NCI-H1105 (cell line): ENCODE data around the gene GOLGA2.

Source experiments
- DNase-seq: peaks from one replicate; lab custom pipeline; 2025; lab: John Stamatoyannopoulos, UW

Gene GOLGA2

DNA sequence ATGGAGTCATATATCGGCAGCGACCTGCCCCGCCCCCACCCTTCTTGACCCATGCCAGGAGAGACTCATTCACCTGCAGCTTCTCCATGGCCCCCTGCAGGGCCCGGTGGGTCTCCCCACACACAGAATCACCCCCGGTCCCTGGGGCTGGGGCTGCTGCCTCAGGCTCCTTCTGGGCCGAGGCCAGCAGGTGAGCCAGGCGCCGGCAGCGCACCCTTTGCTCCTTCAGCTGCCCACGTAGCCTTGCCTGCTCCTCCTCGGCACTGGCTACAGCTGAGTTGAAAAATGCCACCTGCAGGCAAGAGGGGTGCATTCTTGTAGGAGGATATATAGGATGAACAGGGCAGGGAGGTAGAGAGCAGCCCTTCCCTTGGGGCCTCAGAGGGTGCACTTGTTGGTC is 17.9 kb downstream of the GOLGA2 start:
- DNase-seq = no peak

DNA sequence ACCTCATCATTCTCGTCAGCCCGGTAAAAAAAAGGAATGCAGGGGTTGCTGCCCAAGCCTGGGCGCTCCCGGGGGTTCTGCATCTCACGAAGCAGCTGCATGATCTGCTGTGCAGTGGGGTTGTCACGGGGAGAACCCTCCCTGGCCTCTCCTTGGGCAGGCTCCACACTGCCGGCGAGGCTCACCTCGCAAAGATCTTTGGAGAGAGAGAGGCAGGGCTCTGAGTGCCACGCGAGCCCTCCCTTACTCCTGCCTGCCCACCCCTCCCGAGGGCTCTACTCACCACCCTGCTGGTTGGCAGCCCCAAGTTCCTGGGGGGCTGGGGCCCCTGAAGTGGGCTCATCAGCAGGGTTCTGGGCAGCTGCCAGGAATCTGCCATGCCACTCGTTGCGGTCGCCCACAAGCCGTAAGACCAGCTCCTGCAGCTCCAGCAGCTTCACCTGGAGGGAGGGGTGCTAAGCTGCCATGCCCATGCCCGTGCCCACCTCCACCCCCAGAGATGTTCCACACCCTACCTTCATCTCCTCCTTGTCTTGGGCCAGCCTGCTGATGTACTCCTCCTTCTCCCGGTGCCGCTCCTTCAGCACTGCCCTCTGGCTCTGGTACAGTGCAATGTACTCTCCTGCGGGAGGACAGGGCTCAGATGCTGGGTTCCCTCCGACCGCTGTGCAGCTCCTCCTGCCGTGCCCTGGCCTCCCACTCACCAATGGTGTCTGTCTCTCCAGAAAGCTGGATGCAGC is 18.6 kb downstream of the GOLGA2 start:
- no peak for DNase-seq

DNA sequence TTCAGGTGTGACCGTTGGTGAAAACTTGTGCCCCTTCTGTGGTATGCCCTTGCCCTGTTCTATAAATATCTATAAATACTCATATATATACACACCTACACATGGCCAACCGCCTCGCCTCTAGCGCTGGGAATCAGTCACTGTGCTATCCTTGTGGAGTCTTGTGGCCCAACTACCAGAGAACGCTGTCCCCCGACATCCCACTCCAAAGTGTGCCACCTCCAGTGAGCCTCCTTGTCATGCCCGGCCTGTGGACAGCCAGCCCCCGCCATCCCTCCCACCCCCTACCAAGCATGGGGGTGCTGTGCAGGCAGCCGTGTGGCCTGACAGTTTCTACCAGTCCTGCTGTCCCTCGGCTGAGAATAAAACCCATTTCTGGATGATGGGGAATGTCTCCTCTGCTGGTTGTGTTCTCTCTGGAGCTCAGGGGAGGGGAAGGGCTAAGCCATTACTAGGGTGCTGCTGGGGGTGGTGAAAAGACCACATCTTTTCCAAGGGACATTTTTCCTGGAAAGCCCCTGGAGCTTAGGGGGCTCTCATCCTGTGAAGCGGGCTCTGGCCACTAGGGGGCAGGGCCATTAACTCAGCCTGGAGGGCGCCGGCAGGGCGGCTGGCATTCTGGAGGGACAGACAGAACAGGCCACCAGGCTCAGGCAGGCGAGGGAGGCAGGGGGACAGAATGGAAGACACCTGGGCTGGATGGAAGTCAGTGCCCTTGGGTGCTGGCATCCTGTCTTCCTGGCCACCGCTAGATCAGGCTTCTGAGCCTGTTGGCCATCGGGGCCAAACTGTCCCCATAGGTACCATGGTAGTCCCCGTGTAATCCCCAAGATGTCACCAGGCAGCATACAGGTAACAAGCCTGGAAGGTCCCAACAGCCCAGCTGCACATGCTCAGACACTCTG is 20.7 kb downstream of the GOLGA2 start:
- DNase-seq = peak; percentile 15

DNA sequence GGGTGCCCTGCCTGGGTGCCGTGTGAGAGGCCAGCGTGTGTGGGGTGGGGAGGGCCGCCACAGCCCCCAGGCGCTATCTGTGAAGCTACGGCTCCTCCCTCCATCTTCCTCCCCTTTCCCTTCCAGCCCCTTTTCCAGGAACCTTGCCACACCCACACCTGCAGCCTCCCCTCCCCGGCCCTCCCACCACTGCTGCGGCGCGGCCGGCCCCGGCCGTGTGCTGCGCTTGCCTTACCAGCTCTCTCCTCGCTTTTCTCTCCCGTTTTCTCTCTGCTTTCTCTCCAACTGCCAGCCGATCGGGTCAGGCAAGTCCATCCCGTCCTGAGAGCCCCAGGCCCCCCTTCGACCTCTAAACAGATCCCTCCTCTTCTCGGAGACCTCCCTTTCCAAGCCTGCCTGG is 21.4 kb downstream of the GOLGA2 start:
- DNase-seq = no peak

DNA sequence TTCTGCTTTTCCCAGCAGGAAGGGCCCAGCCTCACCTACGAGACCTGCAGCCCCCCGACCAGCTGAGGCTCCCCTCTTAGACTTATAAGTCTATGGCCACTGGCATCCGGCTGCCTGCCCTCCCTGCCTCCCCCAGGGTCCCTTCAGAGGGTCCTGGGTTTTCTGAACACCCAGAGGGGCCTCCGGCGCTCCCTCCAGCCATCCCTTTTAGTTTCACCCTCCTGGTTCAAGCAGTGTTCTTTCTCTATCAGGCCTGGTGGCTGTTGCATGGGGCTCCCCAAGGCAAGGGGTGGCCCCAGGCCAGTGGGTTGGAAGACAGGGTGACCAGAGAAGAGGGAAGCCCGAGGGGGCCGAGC is 21.8 kb downstream of the GOLGA2 start:
- no peak for DNase-seq

DNA sequence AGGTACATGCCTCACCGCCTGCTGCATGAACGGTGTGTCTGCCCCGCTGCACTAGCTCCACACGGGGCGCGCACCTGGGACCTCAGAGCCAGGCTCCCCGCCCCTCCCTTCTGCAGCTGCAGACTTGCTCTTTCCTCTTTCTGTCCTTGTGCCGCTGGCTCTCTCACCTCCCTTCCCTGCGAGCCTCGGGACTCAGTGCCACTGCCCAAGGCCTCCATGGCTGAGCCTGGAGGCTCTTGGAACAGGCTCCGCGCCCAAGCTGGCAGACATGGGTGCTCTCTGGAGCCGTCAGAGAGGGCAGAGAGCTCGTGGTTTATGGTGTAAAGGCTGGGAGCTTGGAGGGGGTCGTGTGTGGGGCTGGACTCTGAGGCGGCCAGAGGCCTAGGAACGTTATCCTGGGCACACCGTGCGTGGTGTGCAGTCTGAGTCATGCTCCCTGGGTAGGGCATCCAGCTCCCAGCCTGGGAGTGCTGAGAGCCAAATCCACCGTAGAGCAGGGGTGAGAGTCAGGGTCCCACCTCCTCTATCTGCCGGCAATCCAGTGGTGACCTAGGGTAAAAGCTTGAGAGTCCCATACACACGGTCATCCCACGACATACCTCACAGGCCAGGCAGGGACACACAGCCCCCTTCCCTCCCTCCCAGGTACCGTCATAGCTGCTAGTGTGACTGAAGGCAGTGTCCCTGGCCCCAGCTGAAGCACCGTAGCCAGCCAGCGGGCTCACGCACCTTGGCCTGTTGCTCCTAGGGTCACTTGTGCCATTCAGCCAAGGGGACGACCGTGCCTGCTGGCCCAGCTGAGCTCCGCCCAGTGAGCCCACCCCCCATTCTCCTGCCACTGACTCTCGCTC is 22.4 kb downstream of the GOLGA2 start:
- no peak for DNase-seq

DNA sequence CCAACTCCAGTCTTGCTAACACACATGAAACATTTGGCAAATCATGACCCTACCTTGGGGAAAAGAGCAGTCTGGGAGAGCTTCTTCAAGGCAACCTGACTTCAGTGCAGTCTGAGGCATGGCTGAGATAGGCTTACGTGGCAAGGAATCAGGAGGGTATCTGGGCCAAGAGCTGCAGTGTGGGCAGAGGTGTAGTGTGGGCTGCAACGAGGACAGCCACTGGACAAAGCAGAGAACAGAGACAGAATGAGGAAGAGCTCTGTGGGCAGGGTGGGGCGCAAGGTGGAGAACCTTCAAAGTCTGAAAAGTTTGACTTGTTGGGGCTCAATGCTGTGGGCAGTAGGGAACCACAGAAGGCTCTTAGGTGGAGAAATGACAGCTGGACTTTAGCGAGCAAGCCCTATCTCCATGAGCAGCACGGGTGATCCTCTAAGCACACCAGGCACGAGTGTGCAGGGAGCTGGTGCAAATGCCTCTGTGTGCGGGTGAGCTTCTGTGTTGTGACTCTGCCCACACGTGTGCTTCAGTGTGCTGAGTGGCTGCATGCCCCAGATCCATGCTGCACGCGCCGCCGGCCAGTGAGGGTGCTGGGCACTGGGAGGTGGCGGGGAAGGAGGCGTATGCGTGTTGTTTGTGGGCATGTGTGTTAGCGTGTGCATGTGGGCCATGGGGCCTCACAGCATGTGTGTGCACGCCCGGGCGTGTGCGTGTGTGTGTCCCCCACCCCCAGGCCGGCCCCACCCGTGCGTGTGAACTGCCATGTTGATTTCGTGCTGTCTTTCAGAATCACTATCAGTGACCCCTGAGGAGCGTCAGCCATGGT is 23.3 kb downstream of the GOLGA2 start:
- no peak for DNase-seq

DNA sequence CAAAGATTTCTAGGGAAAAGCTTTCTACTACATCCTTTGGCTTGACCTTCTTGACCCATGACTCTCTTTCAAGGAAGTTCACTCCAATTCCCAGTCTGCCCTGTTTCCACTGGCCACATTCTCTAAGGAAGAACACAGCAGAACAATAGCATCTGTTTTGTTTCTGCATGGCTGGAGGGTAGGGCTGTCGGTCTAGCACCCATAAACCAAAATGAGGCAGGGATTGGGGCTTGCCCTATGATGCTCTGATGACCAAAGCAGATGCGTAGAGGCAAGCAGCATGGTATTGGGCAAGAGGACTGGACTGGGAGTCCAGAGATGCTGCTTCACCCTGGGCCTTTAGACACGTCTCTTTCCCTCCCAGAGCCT is 24.1 kb downstream of the GOLGA2 start:
- DNase-seq = no peak

DNA sequence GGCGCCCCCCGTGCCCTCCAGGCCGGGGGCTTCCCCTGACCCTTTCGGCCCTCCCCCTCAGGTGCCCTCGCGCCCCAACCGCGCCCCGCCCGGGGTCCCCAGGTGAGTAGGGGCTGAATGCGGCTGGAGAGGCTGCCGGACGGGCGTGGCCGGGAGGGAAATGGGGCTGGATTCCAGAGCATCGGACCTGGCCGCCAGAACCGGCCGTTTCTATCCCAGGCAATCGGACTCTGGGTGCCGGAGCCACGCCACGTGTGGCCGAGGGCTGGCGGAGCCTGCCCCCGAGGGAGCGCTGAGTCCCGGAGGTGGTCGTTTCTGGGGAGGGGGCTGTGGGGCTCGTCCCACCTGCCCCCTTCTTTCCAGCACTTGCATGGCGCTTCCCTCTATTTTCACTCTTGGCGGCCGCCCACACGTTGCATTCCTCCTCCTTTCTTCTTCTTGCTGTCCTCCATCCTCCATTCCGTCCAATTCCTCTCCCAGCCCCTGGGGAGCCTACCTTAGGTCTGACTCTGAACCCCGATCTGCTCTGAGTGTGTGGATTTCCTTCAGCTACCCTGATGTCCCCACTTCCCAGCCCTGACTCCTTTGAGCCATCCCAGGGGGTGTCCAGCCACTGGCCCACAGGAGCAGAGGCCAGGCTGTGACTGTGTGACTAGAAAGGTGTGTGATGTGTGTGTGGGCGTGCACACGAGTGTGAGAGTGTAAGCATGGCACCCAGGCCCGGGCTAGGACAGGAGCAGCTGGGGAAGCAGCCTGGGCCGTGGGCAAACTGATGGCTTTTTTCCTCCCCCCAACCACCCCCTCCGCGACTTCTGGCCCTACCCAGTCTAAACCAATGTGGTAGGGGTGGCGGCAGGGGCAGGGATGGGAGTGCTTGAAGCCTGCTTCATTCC is 24.7 kb downstream of the GOLGA2 start:
- DNase-seq = no peak

DNA sequence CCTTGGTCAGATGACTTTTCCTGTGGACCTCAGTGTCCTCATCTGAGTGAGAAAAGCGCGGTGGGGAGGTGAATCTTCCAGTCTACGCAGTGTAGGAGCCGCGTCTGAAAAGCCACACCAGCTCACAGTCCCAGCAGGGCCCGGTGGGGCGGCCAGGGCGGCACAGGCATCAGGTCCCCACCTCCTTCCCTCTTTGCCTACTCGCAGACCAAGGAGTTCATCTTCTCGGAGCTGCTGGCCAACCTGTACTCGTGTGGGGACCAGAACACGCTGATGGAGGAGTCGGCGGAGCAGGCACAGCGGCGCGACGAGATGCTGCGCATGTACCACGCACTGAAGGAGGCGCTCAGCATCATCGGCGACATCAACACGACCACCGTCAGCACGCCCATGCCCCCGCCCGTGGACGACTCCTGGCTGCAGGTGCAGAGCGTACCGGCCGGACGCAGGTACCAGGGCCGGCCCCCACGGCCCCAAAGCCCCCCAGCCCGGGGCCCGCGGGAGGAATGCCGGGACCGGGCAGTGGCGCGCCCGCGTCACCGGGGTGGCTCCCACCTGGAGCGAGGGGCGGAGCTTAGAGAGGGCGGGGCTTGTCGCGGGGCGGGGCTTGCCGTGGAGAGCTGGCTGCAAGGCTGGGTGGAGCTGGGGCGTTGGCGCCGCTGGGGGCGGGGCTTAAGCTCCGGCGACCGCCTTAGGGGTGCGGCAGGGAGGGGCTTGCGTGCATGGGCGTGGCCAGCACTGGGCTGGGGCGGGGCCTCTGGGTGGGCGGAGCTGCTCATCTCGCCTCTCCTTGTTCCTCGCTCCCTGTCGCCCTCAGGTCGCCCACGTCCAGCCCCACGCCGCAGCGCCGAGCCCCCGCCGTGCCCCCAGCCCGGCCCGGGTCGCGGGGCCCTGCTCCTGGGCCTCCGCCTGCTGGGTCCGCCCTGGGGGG is 25.6 kb downstream of the GOLGA2 start:
- peak; percentile 78 for DNase-seq

DNA sequence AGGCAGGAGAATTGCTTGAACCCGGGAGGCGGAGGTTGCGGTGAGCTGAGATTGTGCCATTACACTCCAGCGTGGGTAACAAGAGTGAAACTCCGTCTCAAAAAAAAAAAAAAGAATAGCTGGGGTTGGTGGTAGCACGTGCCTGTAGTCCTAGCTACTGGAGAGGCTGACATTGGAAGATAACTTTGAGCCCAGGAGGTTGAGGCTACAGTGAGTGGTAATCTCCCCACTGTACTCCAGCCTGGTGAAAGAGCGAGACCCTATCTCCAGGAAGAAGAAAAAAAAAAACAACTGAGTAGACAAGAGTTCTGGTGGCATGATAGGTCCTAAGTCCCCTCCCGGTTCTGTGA is 26.3 kb downstream of the GOLGA2 start:
- DNase-seq = no peak

DNA sequence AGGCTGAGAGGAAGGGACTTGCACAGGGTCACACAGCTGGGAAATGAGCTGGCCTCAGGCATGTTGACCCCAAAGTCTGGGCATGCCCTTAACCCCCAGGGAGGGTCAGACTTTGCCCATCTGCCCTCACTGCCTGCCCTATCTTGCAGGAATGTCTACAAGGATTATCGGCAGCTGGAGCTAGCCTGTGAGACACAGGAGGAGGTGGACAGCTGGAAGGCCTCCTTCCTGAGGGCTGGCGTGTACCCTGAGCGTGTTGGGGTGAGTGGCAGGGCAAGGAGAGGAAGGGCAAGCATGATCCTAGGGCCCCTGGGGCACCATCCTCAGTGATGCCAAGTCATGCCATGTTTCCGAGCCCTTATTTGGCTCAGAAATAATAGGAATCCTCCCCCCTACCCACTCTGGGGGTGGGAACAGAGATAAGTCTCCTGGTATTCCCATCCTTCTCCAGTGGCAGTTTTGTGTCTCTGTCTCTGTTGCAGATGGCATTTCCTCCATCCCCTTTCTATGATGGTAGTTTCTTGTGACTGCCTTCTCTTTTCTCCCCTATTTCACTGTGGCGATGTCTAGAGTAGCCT is 28.5 kb downstream of the GOLGA2 start:
- DNase-seq = no peak

DNA sequence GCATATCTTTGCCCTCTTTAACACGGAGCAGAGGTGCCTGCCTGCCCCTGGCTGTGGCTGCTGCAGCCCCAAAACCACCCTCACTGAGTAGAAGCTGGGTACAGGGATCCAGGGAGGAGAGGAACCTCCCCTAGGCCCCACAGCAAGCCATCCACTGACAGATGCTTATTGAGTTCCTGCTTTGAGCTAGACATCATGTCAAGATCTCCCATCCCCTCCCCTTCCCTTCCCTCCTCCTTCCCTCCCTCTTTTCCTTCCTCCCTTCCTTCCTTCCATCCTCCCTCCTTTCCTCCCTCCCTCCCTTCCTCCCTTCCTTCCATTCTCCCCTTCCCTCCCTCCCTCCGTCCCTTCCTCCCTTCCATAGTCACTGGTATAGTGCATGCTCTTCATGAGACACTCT is 29.3 kb downstream of the GOLGA2 start:
- no peak for DNase-seq

DNA sequence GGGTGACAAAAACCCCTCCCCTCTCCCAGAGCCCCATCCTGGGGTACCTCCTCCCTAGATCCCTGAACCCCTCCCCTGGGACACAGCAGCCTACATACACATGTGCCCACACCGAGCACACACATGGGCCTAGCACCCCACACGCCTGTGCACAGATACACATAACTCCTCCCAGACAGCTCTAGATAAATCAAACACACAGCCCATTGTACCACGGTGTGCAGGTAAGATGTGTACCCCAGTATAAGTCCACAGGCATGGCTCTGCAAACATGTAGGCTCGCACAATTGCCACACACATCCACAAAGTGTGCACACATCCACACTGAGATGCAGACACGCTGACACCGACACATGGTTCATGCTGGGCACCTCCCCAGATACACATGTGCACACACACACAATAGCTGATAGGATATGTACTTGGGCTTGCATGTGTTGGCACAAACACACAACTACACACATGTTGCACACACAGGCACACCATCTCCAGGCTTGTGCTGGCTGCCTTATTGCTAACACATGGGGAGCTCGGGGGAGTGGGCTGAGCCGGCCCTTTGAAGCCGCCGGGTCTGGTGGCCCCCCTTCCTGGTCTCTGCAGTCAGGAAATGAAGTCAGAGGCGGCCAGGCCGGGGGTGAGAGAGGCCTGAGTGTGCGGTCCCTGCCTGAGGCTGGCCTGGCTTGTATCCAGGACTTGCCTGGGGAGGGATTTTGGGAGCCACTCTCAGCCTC is 30.2 kb downstream of the GOLGA2 start:
- DNase-seq = no peak

DNA sequence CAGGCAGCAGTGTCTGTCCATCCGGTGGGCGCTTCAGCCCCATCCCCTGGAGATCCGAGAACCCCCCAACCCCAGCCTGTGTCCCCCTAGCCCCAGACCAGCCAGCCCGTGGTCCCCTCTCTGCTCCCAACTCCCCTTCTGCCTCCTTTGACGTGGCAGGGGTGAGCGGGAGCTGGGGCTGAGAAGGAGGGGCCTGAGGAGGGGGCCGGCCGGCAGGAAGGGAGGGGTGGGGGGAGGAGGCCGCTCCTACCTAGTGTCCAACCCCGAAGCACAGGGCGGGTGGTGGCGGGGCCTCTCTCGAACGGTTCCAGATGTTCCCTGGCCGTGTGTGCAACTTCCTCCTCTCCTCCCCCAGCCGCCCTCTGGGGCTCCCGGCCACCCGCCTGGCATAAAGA is 31.0 kb downstream of the GOLGA2 start:
- DNase-seq = no peak

DNA sequence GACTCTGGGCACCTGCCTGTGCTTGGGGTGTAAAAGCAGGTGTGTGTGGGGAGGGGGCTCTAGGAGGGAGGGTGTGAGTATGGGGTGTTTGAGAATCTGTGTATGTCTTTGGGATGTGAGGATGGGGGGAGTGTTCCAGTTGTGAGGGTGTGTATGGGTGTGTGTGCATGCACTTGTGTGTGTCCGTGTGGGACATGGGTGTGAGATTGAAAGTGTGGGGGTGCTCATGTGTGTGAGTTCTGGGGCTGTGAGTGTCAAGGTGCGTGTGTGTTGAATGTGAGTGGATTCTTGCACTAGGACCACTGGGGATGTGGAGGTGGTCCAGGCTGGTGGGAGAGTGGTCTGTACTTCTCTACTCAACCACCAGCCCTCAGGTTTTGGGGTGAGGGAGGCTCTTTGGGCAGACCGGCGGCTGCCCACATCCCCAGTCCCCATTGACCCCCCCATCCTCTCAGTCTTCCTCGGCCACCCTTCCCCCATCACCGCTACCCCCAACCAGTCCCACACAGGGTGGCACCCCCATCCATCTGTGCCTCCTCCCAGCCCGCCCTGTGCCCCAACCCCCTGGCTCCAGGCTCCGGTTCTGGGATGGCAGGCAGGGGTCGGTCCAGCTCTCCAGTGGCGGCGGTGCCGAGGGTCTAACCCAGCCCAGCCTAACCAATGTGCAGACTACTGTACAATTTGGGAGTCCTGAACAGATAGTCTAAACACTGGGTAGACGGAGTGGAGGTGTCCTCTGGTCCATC is 31.5 kb downstream of the GOLGA2 start:
- no peak for DNase-seq

DNA sequence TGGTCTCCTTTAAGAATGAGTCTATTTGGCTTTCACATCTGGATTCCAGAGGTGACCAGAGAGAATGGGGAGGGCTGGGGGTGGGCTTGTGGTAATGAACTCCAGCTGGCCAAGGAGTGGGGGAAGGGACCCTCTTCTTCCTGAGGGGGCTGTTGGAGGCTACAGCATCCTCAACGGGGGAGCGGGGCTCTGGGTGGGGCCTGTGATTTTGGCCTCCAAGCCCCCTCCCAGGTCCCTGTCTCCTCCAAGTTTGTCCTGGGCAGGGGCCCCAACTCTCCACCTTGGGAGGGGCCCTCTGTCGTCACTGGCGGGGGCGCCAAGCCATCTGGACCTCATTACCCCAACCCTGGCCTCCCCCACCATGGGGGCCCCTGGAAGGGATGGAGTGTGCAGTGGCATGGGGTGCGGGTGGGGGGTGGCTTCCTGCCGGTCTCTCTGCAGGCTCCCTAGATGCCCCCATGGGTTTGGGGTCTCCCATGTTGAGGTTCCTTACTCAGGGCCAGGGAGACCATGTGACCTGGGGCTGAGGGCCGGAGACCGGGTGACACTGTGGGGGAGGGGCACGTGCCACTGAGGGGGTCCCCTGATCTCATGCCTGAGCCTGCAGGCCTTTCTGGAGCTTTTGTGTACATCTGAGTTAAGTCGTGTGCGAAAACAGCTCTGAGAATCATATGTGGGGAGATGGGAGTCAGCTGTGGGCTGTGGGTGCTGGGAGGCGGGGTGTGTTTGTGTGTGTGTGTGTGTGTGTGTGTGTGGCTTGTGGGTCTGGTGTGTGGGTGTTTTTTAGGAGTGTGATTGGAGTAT is 32.4 kb downstream of the GOLGA2 start:
- no peak for DNase-seq
